ENCODE measurements around the gene ARPC5.

GRCh38 chr1:183652547-183653461 lies 17.2 kb upstream of the ARPC5 start, which contains the start of gene APOBEC4:
- TF ChIP-seq CTCF (IDR thresholded peaks at IDR 0.05) (no peak), REST (IDR thresholded peaks at IDR 0.05; ENCODE audit: insufficient read depth in 1 of 2, low read depth in 2 of 2, low read length in 1 of 2) (no peak)
